Head of caudate nucleus (tissue), 42 donors: Measurements from ENCODE around the gene RIPOR1.
A peak's percentile ranks its signal among the peaks of the same experiment; 100 is the strongest.

Experiments
- DNase-seq, 42 donors: peaks; one replicate each; pipeline versions ENCODE4 v3.0.0 to v3.0.0-alpha.2; 2020 to 2021; ENCODE audit warnings: mixed read lengths in 7 of 42
- intact Hi-C: fragments of 100-400 bp; cut with DNase I; formaldehyde crosslinking; loops from one replicate; pipeline ENCODE4 v1.15.0; 2022

RIPOR1 gene

DNA sequence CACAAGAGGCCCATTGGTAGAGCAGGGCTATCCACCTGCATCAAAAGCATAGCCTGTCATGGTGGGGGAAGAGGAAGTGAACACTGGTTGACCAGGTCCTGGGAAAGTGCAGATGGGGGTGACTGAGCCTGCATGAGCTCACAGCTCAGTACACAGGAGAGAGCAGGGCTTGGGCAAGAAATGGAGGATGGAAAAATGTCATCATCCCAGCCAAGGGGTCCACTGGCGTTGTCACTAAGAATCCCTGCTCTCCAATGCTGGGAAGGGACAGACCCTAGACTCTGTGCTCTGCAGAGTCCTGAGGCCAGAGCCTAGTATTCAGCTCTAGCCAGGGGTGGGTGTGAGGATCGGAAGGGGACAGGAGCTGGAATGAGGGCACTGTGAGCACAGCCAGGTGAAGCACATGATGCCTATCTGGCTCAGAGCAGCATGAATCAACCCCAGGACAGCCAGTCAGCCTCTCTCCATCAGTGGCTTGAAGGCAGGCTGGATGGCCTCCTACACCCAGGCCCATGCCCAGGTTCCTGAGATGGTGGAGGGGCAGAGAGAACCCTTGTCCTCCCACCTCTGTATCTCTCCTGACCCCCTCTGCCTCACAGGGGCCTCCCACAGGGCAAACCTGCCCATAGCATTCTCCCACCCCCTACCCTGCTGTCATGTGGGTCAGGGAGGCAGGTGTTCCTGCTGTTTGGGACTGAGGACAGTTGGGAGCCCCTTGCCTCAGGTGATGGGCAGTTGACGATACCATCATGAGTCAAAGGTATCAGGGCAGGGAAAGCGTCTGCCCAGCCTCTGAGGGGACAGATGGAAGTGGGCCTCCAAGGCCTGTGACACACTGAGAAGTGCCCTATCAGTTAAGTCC is 19.9 kb downstream of the RIPOR1 start:
- peak in 1 of 42 donors; percentile 16 for DNase-seq
- intact Hi-C loops = no loop called here

- DNase-seq = peak in 18 of 42 donors; percentile 6 to 77 (median 59)
- intact Hi-C loops = no loop called here
Measured at GRCh38 chr16:67549240-67549639, 20.6 kb downstream of the RIPOR1 start.

- intact Hi-C loops = no loop called here
- DNase-seq = no peak
Measured at GRCh38 chr16:67549936-67550335, 21.3 kb downstream of the RIPOR1 start.

- intact Hi-C loops = no loop called here
- no peak for DNase-seq
Measured at GRCh38 chr16:67551091-67551490, 22.5 kb downstream of the RIPOR1 start.

GRCh38 chr16:67551972-67552371 is 23.3 kb downstream of the RIPOR1 start:
- intact Hi-C loops = no loop called here
- DNase-seq = peak in 1 of 42 donors; percentile 22

DNA sequence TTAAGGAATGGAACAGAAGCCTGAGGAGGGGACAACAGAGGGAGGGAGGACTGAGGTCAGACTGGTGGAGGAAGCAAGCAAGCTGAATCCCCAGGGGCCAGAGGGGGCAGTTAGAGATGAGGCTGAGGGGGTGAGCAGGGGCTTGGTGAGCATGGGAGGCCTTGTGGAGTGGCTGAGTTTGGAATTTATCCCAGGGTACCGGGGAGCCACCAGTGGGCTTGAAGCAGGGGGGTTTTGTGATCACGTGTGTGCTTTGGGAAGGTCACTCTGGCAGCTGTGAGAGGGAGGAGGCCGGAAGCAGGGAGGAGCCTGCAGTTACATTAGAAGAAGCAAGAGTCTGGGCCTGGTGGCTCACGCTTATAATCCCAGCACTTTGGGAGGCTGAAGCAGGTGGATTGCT is 23.8 kb downstream of the RIPOR1 start:
- peak in 1 of 42 donors; percentile 22 for DNase-seq
- intact Hi-C loops = no loop called here

GRCh38 chr16:67555795-67556212 is 27.2 kb downstream of the RIPOR1 start:
- intact Hi-C loops = no loop called here
- no peak for DNase-seq

- intact Hi-C loops = no loop called here
- DNase-seq = peak in 1 of 42 donors; percentile 17
Measured at GRCh38 chr16:67558859-67559258, 30.2 kb downstream of the RIPOR1 start.

DNA sequence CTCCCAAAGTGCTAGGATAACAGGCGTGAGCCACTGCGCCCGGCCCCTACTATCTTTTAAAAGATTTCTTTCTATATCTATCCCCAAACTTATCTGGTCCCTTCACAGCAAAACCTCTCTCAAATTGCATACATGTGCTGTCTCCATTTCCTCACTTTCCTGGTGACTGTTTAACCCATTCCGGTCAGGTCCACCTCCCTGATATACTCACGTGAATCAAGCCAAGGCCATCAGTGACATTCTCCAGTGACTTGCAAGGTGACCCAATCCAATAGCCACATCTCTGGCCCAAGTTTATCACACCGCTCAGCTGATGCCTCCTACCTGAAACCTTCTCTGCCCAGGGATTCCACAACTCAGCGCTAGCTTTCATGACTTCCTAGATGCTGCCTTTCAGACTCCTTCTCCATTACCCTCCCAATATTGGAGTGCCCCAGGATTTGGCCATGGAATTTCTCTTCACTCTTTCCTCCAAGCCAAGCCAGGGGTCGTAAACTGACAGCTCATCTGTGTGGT is 32.3 kb downstream of the RIPOR1 start:
- peak in 2 of 42 donors; percentile 13 to 36 for DNase-seq
- intact Hi-C loops = loop anchor here (5.0 kb wide), 1 partner anchor 34 kb away; the partner anchor contains the start of gene RIPOR1

DNA sequence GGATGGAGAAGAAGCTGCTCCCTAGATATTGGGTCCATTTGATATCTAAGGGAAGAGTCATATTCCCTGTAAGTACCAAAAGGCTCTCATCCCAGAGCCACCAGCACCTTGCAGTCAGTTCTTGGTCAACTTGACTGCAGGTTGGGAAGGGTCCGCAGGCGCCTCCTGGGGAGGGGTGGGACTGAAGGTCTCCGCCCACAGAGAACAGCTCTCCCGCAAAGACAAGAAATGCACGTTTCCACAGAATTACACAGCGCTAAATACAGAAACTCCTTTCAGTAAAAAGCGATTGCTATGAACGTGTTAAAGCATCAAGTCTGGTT is 32.8 kb downstream of the RIPOR1 start:
- intact Hi-C loops = loop anchor here (5.0 kb wide), 1 partner anchor 34 kb away; the partner anchor contains the start of gene RIPOR1
- DNase-seq = peak in 5 of 42 donors; percentile 10 to 31 (median 21)

GRCh38 chr16:67561824-67562525 is 33.3 kb downstream of the RIPOR1 start:
- peak; percentile 79 to 97 (median 91) for DNase-seq

GRCh38 chr16:67562526-67562917 is 33.9 kb downstream of the RIPOR1 start, which contains the start of gene CTCF:
Gene CTCF, plus strand, starts transcription at chr16:67562526. Its CDS starts 48,307 bp downstream, at chr16:67610833.
- peak in 41 of 42 donors; percentile 36 to 94 (median 84) for DNase-seq
- intact Hi-C loops = loop anchor here (2.0 to 5.0 kb wide), 2 partner anchors 35 to 98 kb away; partner anchors contain the start of genes ACD, PARD6A and RIPOR1

More at GRCh38 chr16:67561824-67562525, 33.3 kb downstream of the RIPOR1 start:
- intact Hi-C loops = loop anchor here (2.0 to 5.0 kb wide), 2 partner anchors 35 to 99 kb away; partner anchors contain the start of genes ACD, PARD6A and RIPOR1

GRCh38 chr16:67562918-67563707 is 34.5 kb downstream of the RIPOR1 start:
- intact Hi-C loops = loop anchor here (2.0 to 5.0 kb wide), 2 partner anchors 36 to 98 kb away; partner anchors contain the start of genes ACD, PARD6A and RIPOR1
- peak in 40 of 42 donors; percentile 43 to 86 (median 69) for DNase-seq

- DNase-seq = peak in 5 of 42 donors; percentile 16 to 42 (median 32)
- intact Hi-C loops = loop anchor here (2.0 to 5.0 kb wide), 2 partner anchors 37 to 97 kb away; partner anchors contain the start of genes ACD, PARD6A and RIPOR1
Measured at GRCh38 chr16:67563708-67564468, 35.3 kb downstream of the RIPOR1 start.

DNA sequence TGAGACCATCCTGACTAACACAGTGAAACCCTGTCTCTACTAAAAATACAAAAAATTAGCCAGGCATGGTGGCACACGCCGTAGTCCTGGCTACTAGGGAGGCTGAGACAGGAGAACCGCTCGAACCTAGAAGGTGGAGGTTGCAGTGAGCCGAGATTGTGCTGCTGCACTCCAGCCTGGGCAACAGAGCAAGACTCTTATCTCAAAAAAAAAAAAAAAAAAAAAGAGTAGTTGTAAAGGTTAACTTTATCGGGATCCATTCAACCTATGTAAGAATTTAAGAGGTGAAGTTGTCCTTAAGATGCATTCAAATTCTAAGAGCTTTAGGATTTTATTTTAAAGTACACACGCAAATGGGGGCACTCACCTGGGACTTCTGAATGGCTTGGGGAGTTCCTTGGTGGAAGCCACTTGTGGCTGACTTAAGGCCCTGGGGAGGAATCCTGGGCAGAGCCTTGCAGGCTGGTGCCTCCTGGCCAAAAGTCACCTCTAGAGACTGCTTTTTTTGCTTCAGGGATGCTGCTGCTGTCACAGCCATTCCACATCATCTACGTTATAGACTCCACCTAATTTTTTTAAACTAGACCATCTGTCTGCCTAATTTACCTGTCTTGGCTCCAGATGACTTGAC is 37.0 kb downstream of the RIPOR1 start:
- intact Hi-C loops = no loop called here
- peak in 1 of 42 donors; percentile 9 for DNase-seq

GRCh38 chr16:67571464-67571863 is 42.8 kb downstream of the RIPOR1 start:
- intact Hi-C loops = no loop called here
- no peak for DNase-seq

GRCh38 chr16:67571981-67572431 is 43.4 kb downstream of the RIPOR1 start:
- DNase-seq = no peak
- intact Hi-C loops = no loop called here
